ENCODE measurements around the gene EDA2R. TPM values are rescaled to one million over a fixed set of nuclear protein-coding genes. Genes with fewer than 3 reads are reported as not detected.

Gene EDA2R
- total and polyA plus RNA-seq, 2 donors (not counting 3 experiments of a cell fraction or from before 2014, with no cell fraction given): 1.9 TPM

- no peaks in the 10 kb centered on the region for H3K36me3 ChIP-seq (ENCODE audit: control insufficient read depth in 2 of 2, extremely low read depth in 1 of 2, insufficient read depth in 2 of 2, low read length in 2 of 2)
- intact Hi-C loops (cut with micrococcal nuclease) (no loop called here), dilution Hi-C loops (cut with MboI; ENCODE audit: extremely low pct_ligation_motif_present, low sequenced_read_pairs) (no loop called here)
- no peak overlapping the region for H3K9ac ChIP-seq (replicated peaks; ENCODE audit: extremely low read depth, insufficient read depth, low read length)
- no peak for TF ChIP-seq POLR2A (IDR thresholded peaks at IDR 0.05; ENCODE audit: low read depth, low read length)
- no peak for TF ChIP-seq MAX (IDR thresholded peaks at IDR 0.05; ENCODE audit: insufficient read depth, insufficient read length)
- TF ChIP-seq JUN (IDR thresholded peaks at IDR 0.05; ENCODE audit: borderline replicate concordance, insufficient read depth, insufficient read length, low read depth): no peak
- no peak overlapping the region for H3K27ac ChIP-seq (ENCODE audit: insufficient read depth, low read depth, low read length)
- H3K27me3 ChIP-seq (ENCODE audit: control insufficient read depth in 2 of 2, insufficient read depth in 2 of 2, low read length in 2 of 2): no peaks in the 10 kb centered on the region
- ChIA-PET POLR2A (no interaction called here), CTCF (no interaction called here)
- no peaks in the 10 kb centered on the region for H3K4me1 ChIP-seq (ENCODE audit: control insufficient read depth, extremely low read depth, insufficient read depth, low read length)
- no peaks in the 10 kb centered on the region for H3K9me3 ChIP-seq (replicated peaks; ENCODE audit: control insufficient read depth, insufficient read depth, low read length)
- no peaks in the 10 kb centered on the region for H4K20me1 ChIP-seq (replicated peaks; ENCODE audit: control insufficient read depth, extremely low read depth, insufficient read depth, low read length)
- no peak overlapping the region for H2AFZ ChIP-seq (ENCODE audit: low read depth, low read length)
- H3K9me1 ChIP-seq (replicated peaks; ENCODE audit: control insufficient read depth, extremely low read depth, insufficient read depth, low read length): no peaks in the 10 kb centered on the region
- DNase-seq (ENCODE audit: low read depth, low spot score) (no peak), FAIRE-seq (no peak)
- no peak overlapping the region for H3K4me2 ChIP-seq (ENCODE audit: insufficient read depth, low read length)
- no peaks in the 10 kb centered on the region for H3K79me2 ChIP-seq (ENCODE audit: control insufficient read depth, insufficient read depth, low read length)
- BruUV-seq (replicated peaks): no TSS peak
- no peak overlapping the region for H3K4me3 ChIP-seq (replicated peaks in 1 of 3; ENCODE audit: insufficient read depth in 1 of 3, low read depth in 1 of 3, low read length in 3 of 3)
Measured at GRCh38 chrX:66674506-66674905, 35.6 kb upstream of the EDA2R start.

GRCh38 chrX:66672106-66672505 is 33.2 kb upstream of the EDA2R start:
- ChIA-PET POLR2A (no interaction called here), CTCF (no interaction called here)
- Histone ChIP-seq H3K4me3 (replicated peaks in 1 of 3; ENCODE audit: insufficient read depth in 1 of 3, low read depth in 1 of 3, low read length in 3 of 3) (no peak overlapping the region), H3K79me2 (ENCODE audit: control insufficient read depth, insufficient read depth, low read length) (no peaks in the 10 kb centered on the region), H4K20me1 (replicated peaks; ENCODE audit: control insufficient read depth, extremely low read depth, insufficient read depth, low read length) (no peaks in the 10 kb centered on the region), H3K36me3 (ENCODE audit: control insufficient read depth in 2 of 2, extremely low read depth in 1 of 2, insufficient read depth in 2 of 2, low read length in 2 of 2) (no peaks in the 10 kb centered on the region), H3K4me2 (ENCODE audit: insufficient read depth, low read length) (no peak overlapping the region), H2AFZ (ENCODE audit: low read depth, low read length) (no peak overlapping the region), H3K9me3 (replicated peaks; ENCODE audit: control insufficient read depth, insufficient read depth, low read length) (no peaks in the 10 kb centered on the region), H3K27me3 (ENCODE audit: control insufficient read depth in 2 of 2, insufficient read depth in 2 of 2, low read length in 2 of 2) (no peaks in the 10 kb centered on the region), H3K9ac (replicated peaks; ENCODE audit: extremely low read depth, insufficient read depth, low read length) (no peak overlapping the region), H3K4me1 (ENCODE audit: control insufficient read depth, extremely low read depth, insufficient read depth, low read length) (no peaks in the 10 kb centered on the region), H3K27ac (ENCODE audit: insufficient read depth, low read depth, low read length) (no peak overlapping the region), H3K9me1 (replicated peaks; ENCODE audit: control insufficient read depth, extremely low read depth, insufficient read depth, low read length) (no peaks in the 10 kb centered on the region)
- FAIRE-seq (no peak), DNase-seq (ENCODE audit: low read depth, low spot score) (no peak)
- dilution Hi-C loops (cut with MboI; ENCODE audit: extremely low pct_ligation_motif_present, low sequenced_read_pairs) (no loop called here), intact Hi-C loops (cut with micrococcal nuclease) (no loop called here)
- TF ChIP-seq POLR2AphosphoS5 (IDR thresholded peaks at IDR 0.05; ENCODE audit: insufficient read depth, low read depth, low read length): no peak
- TF ChIP-seq EZH2 (IDR thresholded peaks at IDR 0.05; ENCODE audit: borderline replicate concordance, low read depth, low read length, severe bottlenecking): no peak
- TF ChIP-seq MAX (IDR thresholded peaks at IDR 0.05; ENCODE audit: insufficient read depth, insufficient read length): no peak
- BruUV-seq (replicated peaks): no TSS peak

Measured in endothelial cell of umbilical vein (primary cell).